HS-27A (cell line): ENCODE measurements around the gene CYTH3.
A peak's percentile ranks its signal among the peaks of the same experiment; 100 is the strongest.

Experiments used
- DNase-seq: peaks from one replicate; pipeline ENCODE4 v3.0.0-alpha.2; 2012; ENCODE audit warnings: low read depth, missing footprints

Gene CYTH3

GRCh38 chr7:6283391-6284054 lies 11.1 kb upstream of the CYTH3 start:
- peak; percentile 69 for DNase-seq

GRCh38 chr7:6279937-6280336 lies 7.5 kb upstream of the CYTH3 start:
- no peak for DNase-seq

GRCh38 chr7:6279341-6279740 lies 6.9 kb upstream of the CYTH3 start:
- no peak for DNase-seq

DNA sequence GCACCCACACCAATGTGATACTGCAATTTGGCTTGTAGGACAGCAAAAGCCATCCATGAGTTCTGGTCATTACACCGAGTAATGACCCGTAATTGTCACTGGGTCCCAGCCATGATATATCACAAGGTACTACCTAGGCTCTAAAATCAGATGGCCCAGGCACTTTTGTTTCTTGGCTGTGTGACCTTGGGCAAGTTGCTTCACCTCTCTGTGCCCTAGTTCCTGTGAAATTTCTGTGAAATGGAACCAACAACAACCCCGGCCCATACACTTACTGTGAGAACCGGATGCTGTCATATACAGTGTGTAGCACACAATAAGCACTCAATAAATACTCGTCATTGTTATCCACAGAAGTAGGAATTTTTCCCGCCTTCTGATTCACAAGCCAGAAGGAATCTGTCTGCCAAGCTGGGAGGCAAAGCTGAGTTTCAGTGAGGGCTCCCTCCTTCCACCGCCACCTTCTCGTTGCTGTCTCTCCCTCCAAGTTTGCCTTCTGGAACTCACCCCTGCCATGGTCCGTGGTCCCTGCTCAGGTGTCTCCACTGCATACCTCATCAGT lies 6.4 kb upstream of the CYTH3 start:
- no peak for DNase-seq

DNA sequence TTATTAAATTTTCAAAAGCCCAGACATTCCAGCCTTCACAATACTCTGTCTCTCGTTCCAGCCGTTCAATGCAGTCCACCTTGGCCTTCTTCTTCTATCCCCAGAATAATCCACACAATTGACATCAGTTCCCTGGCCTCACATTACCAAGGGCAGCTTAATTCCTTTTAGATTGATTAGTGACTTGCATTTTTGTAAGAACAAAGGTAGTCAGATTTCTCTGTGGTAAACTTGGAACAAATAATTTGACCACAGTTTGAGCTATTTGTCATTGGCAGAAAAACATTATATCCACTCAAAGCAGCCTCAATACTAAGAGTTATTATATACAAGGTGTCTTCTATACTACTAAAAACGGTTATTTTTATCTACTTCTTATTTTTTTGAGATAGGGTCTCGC lies 5.1 kb upstream of the CYTH3 start:
- DNase-seq, result no peak

DNA sequence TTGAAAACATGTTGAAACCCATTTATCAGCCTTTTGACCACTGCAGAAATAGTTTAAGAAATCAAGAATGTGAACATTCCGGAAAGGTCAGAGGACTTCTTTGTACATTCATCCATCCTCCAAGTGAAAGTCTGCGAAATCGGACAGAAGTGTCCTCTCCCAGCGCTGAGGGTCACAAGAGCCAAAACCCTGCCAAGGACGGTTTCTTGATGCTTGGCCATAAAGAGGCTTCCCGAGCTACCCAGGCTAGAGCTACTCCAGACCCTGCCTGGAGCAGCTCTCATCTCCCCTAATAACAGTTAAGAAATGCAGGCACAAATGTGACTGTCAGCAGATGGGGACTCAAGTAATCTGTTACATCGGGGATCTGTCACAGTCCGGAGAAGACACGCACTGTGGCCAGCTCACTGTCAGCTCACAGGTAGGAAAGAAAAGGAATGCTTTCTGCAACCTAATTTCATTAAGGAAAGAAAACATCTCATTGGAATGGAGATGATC lies 4.5 kb upstream of the CYTH3 start:
- DNase-seq, result no peak

- DNase-seq, result no peak
Observed at GRCh38 chr7:6274743-6275142, 2.3 kb upstream of the CYTH3 start.

- DNase-seq, result no peak
Observed at GRCh38 chr7:6273917-6274630, 1.6 kb upstream of the CYTH3 start.

DNA sequence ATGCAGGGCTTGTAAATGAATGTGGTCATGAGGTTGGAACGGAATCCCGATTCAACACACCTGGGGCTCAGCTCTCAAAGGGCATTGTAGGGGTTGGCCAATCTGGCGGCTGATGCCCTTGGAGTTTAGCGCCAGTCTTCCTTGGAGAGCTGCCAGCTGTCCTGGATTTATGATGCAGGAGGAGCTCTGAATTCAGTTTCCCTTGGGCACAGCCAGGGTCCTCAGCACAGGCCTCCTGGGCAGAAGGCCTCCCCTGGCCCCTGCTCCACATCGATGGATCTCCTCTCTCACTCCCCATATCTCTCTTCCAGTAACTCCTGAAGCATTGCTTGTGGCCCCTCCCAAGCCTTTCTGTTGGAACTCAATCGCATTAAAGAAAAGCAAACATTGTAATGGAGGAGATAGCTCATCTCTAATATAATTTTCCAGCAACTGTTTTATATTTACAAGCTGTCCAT lies 985 bp upstream of the CYTH3 start:
- DNase-seq, result no peak

DNA sequence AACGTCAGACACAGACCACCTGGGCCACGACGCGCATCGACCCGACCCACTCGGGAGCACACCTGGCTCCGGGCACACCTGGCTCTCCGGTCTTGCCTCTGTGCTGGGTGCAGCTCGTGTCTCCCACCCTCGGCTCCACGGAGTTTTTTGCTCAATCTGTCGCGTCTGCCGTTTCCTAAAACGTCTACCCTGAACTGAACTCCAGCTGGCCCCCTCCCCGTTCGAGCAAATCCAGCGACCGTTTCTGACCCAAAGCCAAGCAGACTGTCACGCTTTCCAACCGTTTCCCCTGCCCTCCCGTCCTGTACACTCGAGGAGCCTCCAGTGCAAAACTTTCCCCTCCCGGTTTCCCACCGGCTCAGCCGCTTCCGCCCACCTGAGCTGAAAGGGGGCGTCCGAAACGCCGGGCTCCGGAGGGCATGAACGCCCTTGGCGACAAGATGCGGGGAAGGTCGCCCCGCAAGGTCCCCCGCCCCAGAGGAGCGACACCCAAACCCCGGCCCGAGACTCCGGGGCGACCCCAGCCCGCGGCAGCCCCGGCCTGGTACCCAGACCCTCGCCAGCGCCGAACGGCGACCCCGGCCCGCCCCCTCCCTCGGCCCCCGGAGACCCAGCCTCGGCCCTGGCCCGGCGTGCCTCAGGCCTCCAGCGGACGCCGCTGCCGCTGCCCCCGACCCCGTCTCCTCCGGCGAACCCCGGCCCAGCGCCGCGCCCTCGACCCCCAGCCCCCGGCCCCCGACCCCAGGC lies 557 bp downstream of the CYTH3 start:
- DNase-seq, result no peak

- DNase-seq, result no peak
Observed at GRCh38 chr7:6271060-6271658, 1.3 kb downstream of the CYTH3 start.

DNA sequence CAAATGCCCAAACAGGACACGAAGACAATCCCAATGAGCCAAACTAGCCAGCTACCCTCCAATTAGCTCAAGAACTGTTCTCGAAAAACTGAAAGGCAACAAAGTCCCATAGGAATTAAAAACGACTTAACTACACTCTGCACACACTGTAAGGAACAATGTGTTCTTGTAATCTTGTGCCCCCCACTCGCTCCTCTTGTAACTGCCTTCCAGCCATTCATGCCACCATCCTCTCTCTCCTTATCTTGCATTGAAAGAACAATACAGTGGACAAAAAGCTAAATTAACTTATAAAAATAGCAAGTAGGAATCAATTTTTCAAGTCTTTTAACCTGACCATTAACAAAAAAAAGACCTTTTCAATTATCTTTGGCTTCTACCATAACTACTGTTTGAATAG lies 2.9 kb downstream of the CYTH3 start:
- DNase-seq, result no peak

GRCh38 chr7:6268907-6269306 lies 3.5 kb downstream of the CYTH3 start:
- no peak for DNase-seq

- DNase-seq, result no peak
Observed at GRCh38 chr7:6268023-6268900, 4.2 kb downstream of the CYTH3 start.

DNA sequence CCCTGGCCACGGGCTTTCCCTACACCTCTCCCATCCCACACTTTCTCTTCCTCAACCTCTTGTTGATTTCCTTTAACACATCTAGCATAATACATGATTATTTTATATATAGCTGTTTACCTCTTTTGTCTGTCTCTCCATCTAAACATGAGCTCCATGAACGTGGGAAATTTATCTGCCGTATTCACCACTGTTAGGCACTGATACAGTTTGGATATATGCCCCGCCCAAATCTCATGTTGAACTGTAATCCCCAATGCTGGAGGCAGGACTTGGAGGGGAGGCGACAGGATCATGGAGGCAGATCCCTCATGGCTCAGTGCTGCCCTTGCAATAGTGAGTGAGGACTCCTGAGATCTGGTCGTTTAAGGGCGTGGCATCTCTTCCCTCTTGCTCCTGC lies 5.7 kb downstream of the CYTH3 start:
- DNase-seq, result no peak

GRCh38 chr7:6262221-6262620 lies 10.2 kb downstream of the CYTH3 start:
- DNase-seq, result no peak

DNA sequence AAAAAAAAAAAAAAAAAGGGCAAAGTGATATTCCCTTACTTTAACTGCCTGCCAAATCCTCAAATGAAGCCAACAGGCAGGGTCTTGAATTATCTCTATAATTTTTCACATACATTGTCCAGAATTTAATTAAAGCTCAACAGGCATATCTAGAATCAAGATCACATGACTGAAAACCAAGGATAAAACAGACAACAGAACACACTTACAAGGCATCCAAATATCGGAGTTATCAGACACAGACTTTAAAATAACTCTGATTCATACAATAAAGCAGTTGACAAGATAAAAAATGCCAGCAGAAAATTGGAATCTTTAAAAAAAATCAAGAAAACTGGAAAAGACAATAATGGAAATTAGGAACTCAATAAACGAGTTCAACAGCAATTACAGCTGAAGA lies 10.7 kb downstream of the CYTH3 start:
- no peak for DNase-seq

GRCh38 chr7:6260291-6261187 lies 11.9 kb downstream of the CYTH3 start:
- DNase-seq, result no peak

DNA sequence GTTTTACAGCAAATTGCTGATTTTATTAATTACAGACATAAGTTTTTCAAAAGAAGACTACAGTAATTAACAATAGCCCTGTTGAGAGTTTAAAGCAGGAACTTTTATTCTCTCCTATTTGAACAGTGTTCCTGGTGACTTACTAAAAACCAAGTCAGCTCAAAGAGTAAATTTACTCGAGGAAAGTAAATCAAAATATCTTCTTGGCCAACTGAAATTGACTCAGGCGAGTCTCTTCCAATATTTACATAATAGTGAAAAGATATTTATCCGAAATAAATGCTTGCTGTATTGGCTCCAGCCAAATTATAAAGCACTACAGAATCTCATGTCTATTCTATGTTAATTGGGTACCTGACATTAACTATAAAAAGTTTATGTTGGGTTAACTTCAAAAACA lies 13.2 kb downstream of the CYTH3 start:
- DNase-seq, result no peak
